Sigmoid colon (tissue), 7 donors: Measurements from ENCODE around the gene RUFY2. TPM values are rescaled to one million over a fixed set of nuclear protein-coding genes. Genes with fewer than 3 reads are reported as not detected.

Experiments
- DNase-seq: peaks from one replicate; pipeline ENCODE4 v3.0.0-alpha.2; 2019
- H3K27ac ChIP-seq, 4 donors: fragments of 200-600 bp; sonication (generic); one replicate each; pipeline ENCODE4 v1.5.1; 2016 to 2019; ENCODE audit warnings: mild to moderate bottlenecking in 1 of 4
- H3K27me3 ChIP-seq, 3 donors: fragments of 200-600 bp; sonication (generic); one replicate each; pipeline ENCODE4 v1.5.1; 2019; ENCODE audit warnings: mild to moderate bottlenecking in 1 of 3
- H3K36me3 ChIP-seq, 4 donors: fragments of 200-600 bp; sonication (generic); one replicate each; pipeline ENCODE4 v1.5.1; 2016 to 2019
- H3K4me1 ChIP-seq, 4 donors: fragments of 200-600 bp; sonication (generic); one replicate each; pipeline ENCODE4 v1.5.1; 2017 to 2019
- H3K4me3 ChIP-seq, 4 donors: fragments of 200-600 bp; sonication (generic); one replicate each; pipeline ENCODE4 v1.5.1; 2017 to 2019; ENCODE audit warnings: mild to moderate bottlenecking in 2 of 4, moderate library complexity in 1 of 4
- H3K9me3 ChIP-seq, 4 donors: fragments of 200-600 bp in 3 of 4; sonication (generic) in 3 of 4; one replicate each; pipeline versions ENCODE4 v1.5.1 to v1.6.1; 2013 to 2019
- CTCF ChIP-seq, 4 experiments: fragments of 450-650 bp in 3 of 4; fragments of 200-600 bp in 1 of 4; IDR thresholded peaks; one replicate each; pipeline ENCODE4 v1.5.1; 2016 to 2019; ENCODE audit warnings: antibody characterized with exemption in 4 of 4, mild to moderate bottlenecking in 3 of 4, moderate library complexity in 2 of 4
- EP300 ChIP-seq, 4 donors: sonication (generic); formaldehyde crosslinking; IDR thresholded peaks; one replicate each; pipeline ENCODE4 v1.6.1; 2017; ENCODE audit warnings: antibody characterized with exemption in 4 of 4
- POLR2A ChIP-seq, 2 donors: fragments of 450-650 bp; IDR thresholded peaks; one replicate each; pipeline ENCODE4 v1.6.1; 2016; ENCODE audit warnings: antibody characterized with exemption in 2 of 2, mild to moderate bottlenecking in 2 of 2, moderate library complexity in 2 of 2
- POLR2AphosphoS5 ChIP-seq, 4 donors: sonication (generic); formaldehyde crosslinking; IDR thresholded peaks; one replicate each; pipeline ENCODE4 v1.6.1; 2017; ENCODE audit warnings: antibody characterized with exemption in 4 of 4
- WGBS, 2 donors: extraction: QIAGEN DNeasy Blood & Tissue Kit; methylation state at CpG; one replicate each; pipeline ENCODE4 v1.1.7; 2013; 5-methylcytosine and 5-hydroxymethylcytosine counted together
- intact Hi-C: fragments of 100-400 bp; cut with DNase I; formaldehyde crosslinking; loops from one replicate; pipeline ENCODE4 v1.15.1; 2023
- polyA plus RNA-seq, 3 donors: library from polyadenylated mRNA; stranded (reverse); fragments of 200-250 nt; gene quantifications; one replicate each; pipeline ENCODE4 v1.2.3, GENCODE V29; 2013
- total RNA-seq, 4 donors: library from RNA; depleted of rRNA; stranded (reverse); fragments of >200 nt; gene quantifications; one replicate each; pipeline ENCODE4 v1.1.0, GENCODE V29; 2016
- donor health status: healthy with polysubstance abuse.
- donor health status: Bipolar disorder and iron deficiency.
- donor health status: healthy.

The RUFY2 gene
- total and polyA plus RNA-seq, 7 donors = 5.8 to 34.9 (median 19.3) TPM

- TF ChIP-seq POLR2A (IDR thresholded peaks at IDR 0.05) (no peak), CTCF (IDR thresholded peaks at IDR 0.05) (no peak), EP300 (IDR thresholded peaks at IDR 0.05) (no peak), POLR2AphosphoS5 (IDR thresholded peaks at IDR 0.05) (no peak)
- no peaks in the 10 kb centered on the region for H3K27me3 ChIP-seq
- intact Hi-C loops = no loop called here
These were observed 28.7 kb upstream of the RUFY2 start for GRCh38 chr10:68435803-68436202.

GRCh38 chr10:68434657-68435056 is 27.6 kb upstream of the RUFY2 start:
- Histone ChIP-seq H3K36me3 (no peaks in the 10 kb centered on the region), H3K27ac (no peak overlapping the region), H3K4me1 (no peaks in the 10 kb centered on the region), H3K4me3 (no peak overlapping the region), H3K9me3 (no peaks in the 10 kb centered on the region), H3K27me3 (no peaks in the 10 kb centered on the region)
- WGBS, 2 donors = 97 to 99% methylated on average over 4 of the region's 4 CpGs
- intact Hi-C loops = no loop called here
- TF ChIP-seq POLR2A (IDR thresholded peaks at IDR 0.05) (no peak), CTCF (IDR thresholded peaks at IDR 0.05) (no peak), EP300 (IDR thresholded peaks at IDR 0.05) (no peak), POLR2AphosphoS5 (IDR thresholded peaks at IDR 0.05) (no peak)
- no peak for DNase-seq

More at GRCh38 chr10:68435803-68436202, 28.7 kb upstream of the RUFY2 start:
- DNase-seq = no peak
- Histone ChIP-seq H3K4me3 (no peak overlapping the region), H3K4me1 (no peaks in the 10 kb centered on the region), H3K36me3 (no peaks in the 10 kb centered on the region), H3K27ac (no peak overlapping the region), H3K9me3 (no peaks in the 10 kb centered on the region)

- Histone ChIP-seq H3K4me1 (no peaks in the 10 kb centered on the region), H3K27me3 (no peaks in the 10 kb centered on the region), H3K9me3 (no peaks in the 10 kb centered on the region), H3K36me3 (no peaks in the 10 kb centered on the region), H3K4me3 (no peak overlapping the region), H3K27ac (no peak overlapping the region)
- TF ChIP-seq CTCF (IDR thresholded peaks at IDR 0.05) = no peak
- no peak for TF ChIP-seq POLR2AphosphoS5 (IDR thresholded peaks at IDR 0.05)
- no peak for TF ChIP-seq EP300 (IDR thresholded peaks at IDR 0.05)
- no peak for TF ChIP-seq POLR2A (IDR thresholded peaks at IDR 0.05)
- no peak for DNase-seq
- intact Hi-C loops = no loop called here
- WGBS, 2 donors = 89 to 96% methylated on average over 5 of the region's 5 CpGs
These were observed 21.5 kb upstream of the RUFY2 start for GRCh38 chr10:68428396-68429104.

- intact Hi-C loops = no loop called here
- H3K27ac ChIP-seq = no peak overlapping the region
- no peaks in the 10 kb centered on the region for H3K4me1 ChIP-seq
- no peak for DNase-seq
- 90 to 95% methylated on average over 20 of the region's 20 CpGs for WGBS, 2 donors
- H3K4me3 ChIP-seq = no peak overlapping the region
- no peaks in the 10 kb centered on the region for H3K36me3 ChIP-seq
- no peak for TF ChIP-seq POLR2AphosphoS5 (IDR thresholded peaks at IDR 0.05)
- TF ChIP-seq POLR2A (IDR thresholded peaks at IDR 0.05) = no peak
- TF ChIP-seq EP300 (IDR thresholded peaks at IDR 0.05) = no peak
- TF ChIP-seq CTCF (IDR thresholded peaks at IDR 0.05) = no peak
- no peaks in the 10 kb centered on the region for H3K27me3 ChIP-seq
- H3K9me3 ChIP-seq = no peaks in the 10 kb centered on the region
These were observed 17.5 kb upstream of the RUFY2 start for GRCh38 chr10:68424454-68425014.
